ENCODE results near the gene TBX19.
"Not testable (repeated sequence)": the region's sequence is repeated elsewhere in the genome, so short reads cannot be mapped to it uniquely, and the experiment has no call there.

The TBX19 gene

GRCh38 chr1:168320800-168321450, 40.2 kb downstream of the TBX19 start:
- DNase-seq (ENCODE audit: low read depth) = no peak

GRCh38 chr1:168321945-168322344, 41.3 kb downstream of the TBX19 start:
- no peak for DNase-seq (ENCODE audit: low read depth)

GRCh38 chr1:168324745-168325425, 44.2 kb downstream of the TBX19 start:
- DNase-seq (ENCODE audit: low read depth) = no peak

GRCh38 chr1:168328731-168329364, 48.2 kb downstream of the TBX19 start:
- no peak for DNase-seq (ENCODE audit: low read depth)

DNA sequence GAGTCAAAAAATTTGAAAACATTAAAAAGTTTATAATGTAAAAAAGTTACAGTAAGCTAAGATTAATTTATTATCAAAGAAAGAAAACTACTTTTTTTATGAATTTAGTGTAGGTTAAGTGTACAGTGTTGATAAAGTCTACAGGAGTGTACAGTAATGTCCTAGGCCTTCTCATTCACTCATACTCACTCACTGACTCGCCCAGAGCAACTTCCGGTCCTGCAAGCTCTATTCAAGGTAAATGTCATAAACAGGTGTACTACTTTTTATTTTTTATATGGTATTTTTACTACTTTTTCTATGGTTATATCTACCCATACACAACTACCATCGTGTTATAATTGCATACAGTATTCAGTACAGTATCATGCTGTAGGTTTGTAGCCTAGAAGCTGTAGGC, 49.6 kb downstream of the TBX19 start:
- no peak for DNase-seq (ENCODE audit: low read depth)

- DNase-seq (ENCODE audit: low read depth) = no peak
These were observed 50.9 kb downstream of the TBX19 start for GRCh38 chr1:168331569-168331968.

DNA sequence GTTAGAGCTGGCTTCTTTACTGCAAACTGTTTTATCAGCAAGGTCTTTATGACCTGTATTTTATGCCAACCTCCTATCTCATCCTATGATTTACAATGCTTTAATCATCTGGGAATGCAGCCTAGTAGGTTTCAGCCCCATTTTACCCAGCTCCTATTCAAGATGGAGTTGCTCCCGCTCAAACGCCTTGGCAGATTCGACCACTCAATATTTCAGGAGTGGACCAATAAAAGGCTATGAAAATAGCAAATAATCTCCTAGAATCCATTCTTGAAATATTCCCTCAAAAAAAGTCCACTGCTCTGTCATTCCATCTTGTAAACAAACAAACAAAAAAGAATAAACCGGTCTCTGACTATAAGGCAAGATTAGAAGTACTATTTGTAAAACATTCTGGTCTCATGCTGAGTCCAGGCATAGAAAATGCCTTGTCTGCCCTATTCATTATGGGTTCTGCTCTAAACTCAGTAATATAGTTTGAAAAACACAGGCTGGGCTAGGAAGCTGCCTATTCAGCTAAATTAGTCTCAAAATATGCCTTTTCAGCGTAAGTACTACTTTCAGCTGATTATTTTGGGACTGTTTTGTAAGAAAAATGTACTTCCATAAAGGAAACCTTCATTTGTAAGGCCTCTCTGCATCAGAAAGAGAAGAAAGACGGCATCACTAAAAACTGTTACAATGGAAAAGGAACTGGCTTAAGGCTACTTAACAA, 53.0 kb downstream of the TBX19 start:
- DNase-seq (ENCODE audit: low read depth) = no peak

GRCh38 chr1:168335500-168335899, 54.8 kb downstream of the TBX19 start:
- no peak for DNase-seq (ENCODE audit: low read depth)

DNA sequence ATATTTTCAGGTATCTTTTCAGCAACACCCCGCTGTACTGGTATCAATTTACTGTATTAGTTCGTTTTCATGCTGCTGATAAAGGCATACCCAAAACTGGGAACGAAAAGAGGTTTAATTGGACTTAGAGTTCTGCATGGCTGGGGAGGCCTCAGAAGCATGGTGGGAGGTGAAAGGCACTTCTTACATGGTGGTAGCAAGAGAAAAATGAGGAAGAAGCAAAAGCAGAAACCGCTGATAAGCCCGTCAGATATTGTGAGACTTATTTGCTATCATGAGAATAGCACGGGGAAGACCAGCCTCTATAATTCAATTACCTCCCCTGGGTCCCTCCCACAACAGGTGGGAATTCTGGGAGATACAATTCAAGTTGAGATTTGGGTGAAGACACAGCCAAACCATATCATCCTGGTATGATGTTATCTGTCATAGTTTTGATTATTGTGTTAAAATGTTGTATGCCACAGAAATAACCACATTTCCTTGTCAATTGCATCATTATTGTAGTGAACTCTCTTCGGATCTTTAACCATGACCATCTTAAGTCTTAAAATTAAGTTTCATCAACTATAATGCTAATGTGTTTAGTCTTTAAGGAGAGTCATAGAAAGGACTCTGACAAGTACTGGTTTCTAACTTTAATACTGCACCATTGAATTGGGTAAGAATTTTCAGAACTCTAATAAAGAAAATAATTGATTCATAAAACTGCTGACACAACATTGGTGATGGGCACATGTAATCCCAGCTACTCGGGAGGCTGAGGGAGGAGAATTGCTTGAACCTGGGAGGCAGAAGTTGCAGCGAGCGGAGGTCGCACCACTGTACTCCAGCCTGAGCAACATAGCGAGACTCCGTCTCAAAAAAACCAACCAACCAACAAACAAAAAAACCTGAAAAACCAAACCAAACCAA, 58.2 kb downstream of the TBX19 start:
- no peak for DNase-seq (ENCODE audit: low read depth)

DNA sequence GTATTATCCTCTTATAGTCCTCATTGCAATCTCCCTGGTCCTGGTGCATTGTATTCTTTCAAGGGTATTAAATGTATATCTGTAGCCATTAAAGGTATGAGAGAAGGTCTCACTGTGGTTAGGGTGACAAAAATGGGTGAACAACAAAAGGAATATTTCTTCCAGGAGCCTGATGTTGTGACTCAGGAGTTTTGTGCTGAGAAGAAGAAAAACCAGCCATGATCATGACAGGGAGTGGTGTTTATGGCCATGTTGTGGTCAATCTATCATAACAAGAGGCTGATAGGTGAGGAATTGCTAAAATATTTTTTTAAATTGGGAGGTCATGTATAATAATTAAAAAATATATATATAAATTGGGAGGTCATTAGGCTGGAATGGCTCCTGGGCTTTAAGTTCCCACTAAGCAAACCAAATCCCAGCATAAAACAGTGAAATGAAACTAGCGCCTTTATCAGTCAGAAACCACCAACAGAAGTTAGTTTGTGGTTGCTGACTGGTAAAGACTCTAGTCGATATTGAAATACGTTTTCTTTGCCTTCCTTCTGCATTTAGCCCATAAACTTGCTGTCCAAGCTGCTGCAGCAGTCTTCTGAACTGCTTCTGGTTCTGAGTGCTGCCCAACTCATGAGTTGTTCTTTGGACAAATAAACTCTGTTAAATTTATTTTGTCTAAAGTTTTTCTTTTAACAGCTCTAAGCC, 60.3 kb downstream of the TBX19 start:
- DNase-seq (ENCODE audit: low read depth) = no peak

- no peak for DNase-seq (ENCODE audit: low read depth)
These were observed 60.9 kb downstream of the TBX19 start for GRCh38 chr1:168341483-168341975.

- DNase-seq (ENCODE audit: low read depth) = peak; percentile 83
These were observed 62.0 kb downstream of the TBX19 start for GRCh38 chr1:168342572-168343280.

GRCh38 chr1:168343566-168343965, 62.9 kb downstream of the TBX19 start:
- DNase-seq (ENCODE audit: low read depth) = no peak

DNA sequence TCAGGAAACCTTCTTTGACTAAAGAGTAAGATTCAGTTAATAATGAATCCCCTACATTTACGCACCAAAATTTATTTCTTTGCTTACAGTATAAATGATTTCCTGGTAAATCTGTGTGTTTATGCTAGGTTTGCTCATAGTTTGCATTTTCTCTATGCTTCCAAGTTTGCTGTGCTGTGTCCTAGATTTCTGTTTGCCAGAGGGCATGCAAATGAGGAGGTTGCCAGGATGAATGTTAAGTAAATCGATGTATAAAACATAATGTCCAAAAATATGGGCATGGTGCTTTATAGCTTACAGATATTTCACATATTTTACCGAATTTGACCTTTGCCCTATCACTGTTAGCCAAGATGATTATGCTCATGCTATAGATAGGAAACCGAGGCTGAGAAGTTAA, 63.8 kb downstream of the TBX19 start:
- DNase-seq (ENCODE audit: low read depth) = no peak

- no peak for DNase-seq (ENCODE audit: low read depth)
These were observed 65.3 kb downstream of the TBX19 start for GRCh38 chr1:168345939-168346338.

DNA sequence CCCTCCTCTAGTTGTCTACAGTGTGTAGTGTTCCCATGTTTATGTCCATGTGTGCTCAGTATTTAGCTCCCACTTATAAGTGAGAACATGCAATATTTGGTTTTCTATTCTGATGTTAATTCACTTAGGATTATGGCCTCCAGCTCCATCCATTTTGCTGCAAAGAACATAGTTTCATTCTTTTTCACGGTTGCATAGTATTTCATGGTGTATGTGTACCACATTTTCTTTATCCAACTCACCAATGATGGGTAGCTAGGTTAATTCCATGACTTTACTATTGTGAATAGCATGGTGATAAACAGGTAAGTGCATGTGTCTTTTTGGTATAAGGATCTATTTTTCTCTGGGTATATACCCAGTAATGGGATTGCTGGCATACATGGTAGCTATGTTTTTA, 67.0 kb downstream of the TBX19 start:
- no peak for DNase-seq (ENCODE audit: low read depth)

DNA sequence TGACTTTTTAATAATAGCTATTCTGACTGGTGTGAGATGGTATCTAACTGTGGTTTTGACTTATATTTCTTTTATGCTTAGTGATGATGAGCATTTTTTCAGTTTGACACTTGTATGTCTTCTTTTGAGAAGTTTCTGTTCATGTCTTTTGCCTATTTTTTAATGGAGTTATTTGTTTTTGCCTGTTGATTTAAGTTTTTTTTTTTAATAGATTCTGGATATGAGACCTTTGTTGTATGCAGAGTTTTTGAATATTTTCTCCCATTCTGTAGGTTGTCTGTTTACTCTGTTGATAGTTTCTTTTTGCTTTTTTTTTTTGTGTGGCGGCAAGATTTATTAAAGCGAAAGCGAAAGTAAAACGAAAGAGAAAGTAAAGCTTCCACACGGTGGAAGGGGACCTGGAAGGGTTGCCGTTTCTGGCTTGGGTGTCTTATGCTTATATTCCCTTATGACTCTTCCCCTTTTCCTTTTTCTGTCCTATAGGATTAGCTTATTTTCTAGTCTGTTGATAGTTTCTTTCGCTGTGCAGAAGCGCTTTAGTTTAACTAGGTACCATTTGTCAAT, 67.6 kb downstream of the TBX19 start:
- no peak for DNase-seq (ENCODE audit: low read depth)

GRCh38 chr1:168354335-168355269, 73.9 kb downstream of the TBX19 start:
- not testable (repeated sequence) for DNase-seq (ENCODE audit: low read depth)
